Neuron (in vitro differentiated cells): ENCODE data around the gene CYS1.

Source experiments
- H2AFZ ChIP-seq: one replicate; pipeline ENCODE4 v1.6.1; 2013; ENCODE audit warnings: low read depth, mild to moderate bottlenecking, inconsistent platforms, low read length, moderate library complexity
- H3K27me3 ChIP-seq: one replicate; pipeline ENCODE4 v1.6.1; 2013; ENCODE audit warnings: low read length; ENCODE audit not compliant: insufficient read depth
- H3K36me3 ChIP-seq: one replicate; pipeline ENCODE4 v1.6.1; 2013; ENCODE audit warnings: low read length; ENCODE audit not compliant: insufficient read depth
- H3K4me1 ChIP-seq: one replicate; pipeline ENCODE4 v1.6.1; 2013; ENCODE audit warnings: low read length; ENCODE audit not compliant: insufficient read depth
- H3K4me3 ChIP-seq: 2 replicates; pipeline ENCODE4 v1.5.1; 2013; ENCODE audit warnings: mild to moderate bottlenecking, low read length, moderate library complexity
- H3K9me3 ChIP-seq: one replicate; pipeline ENCODE4 v1.6.1; 2013; ENCODE audit warnings: low read length

The CYS1 gene

DNA sequence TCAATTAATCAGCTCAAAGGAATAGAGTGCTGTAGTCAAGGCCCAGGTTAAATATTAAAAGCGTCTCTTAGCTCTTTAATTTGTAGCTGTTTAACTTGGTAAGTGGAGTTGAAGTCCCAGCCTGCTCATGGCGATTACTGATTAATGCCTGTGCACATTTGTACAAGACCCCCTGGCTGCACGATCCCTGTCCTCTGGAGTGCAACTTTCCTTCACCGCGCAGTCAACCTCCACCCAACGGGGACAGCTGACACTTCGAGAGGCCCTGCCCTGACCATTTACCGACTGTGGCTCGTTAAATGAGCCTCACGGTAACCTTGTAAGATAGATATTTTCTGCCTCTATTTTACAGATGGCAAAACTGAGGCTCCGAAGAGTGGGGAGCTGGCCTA, 5.5 kb upstream of the CYS1 start:
- no peak overlapping the region for H2AFZ ChIP-seq
- no peaks in the 10 kb centered on the region for H3K4me1 ChIP-seq
- no peaks in the 10 kb centered on the region for H3K9me3 ChIP-seq
- no peak overlapping the region for H3K4me3 ChIP-seq
- H3K27me3 ChIP-seq, result peaks cover 30% of the 10 kb centered on the region
- no peaks in the 10 kb centered on the region for H3K36me3 ChIP-seq

DNA sequence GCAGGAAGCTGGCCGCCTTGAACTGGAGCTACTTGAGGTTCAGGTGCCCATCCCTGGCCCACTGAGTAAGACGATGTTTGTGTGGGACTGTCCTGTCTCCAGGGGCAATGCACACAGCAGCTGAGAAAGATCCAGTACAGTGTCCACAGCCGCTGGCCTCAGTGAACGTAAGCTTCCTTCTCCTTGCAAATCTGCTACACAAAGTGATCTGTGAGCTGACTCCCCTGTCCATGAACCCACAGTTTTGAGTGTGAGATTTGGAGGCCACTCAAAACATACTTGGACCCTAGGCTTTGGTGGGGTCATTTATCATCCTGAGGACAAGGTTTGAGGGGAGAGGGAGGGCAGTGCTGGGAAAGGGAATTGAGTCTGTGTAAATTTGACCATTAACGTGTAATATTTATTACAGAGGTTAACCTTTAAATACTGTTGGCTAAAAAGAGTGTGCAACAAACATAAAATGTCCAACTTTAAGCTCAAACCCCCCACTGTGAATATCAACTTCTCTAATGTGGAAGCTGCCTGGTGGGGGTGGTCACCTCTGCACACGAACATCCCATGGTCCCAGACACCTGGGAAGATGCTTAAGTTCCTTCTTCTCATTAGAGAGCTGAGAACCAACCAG, 4.9 kb upstream of the CYS1 start:
- Histone ChIP-seq H2AFZ (no peak overlapping the region), H3K4me3 (no peak overlapping the region), H3K36me3 (no peaks in the 10 kb centered on the region), H3K4me1 (no peaks in the 10 kb centered on the region), H3K27me3 (peaks cover 34% of the 10 kb centered on the region), H3K9me3 (no peaks in the 10 kb centered on the region)

DNA sequence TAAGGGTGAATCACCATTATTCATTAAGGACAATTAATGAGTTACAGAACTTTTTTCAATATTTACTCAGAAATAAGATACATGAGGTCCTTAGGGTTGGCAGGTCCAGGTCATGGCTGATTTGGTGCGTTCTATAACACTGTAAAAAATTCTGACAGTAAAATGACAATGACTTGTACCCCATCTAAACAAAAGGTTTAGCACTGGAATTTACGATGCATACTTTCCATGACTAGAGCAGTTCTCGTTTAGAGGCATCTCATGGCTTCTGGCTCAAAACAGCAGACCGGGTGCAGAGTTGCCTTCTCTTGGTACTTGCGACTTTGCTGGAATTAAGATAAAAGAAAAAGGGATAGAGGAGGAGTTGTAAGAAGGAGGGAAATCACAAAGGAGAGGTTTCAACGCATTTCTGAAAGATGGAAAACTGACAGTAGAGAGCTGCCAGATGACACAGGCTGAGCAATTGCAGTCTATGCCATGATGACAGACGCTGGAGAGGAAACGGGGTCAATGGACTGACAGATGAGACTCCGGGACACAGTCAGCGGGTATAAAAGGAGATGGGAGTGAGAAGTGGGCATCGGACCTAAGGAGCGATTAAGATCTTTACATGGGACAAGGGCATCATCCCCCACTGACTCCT, 4.1 kb upstream of the CYS1 start:
- Histone ChIP-seq H3K27me3 (peaks cover 35% of the 10 kb centered on the region), H3K4me3 (no peak overlapping the region), H3K9me3 (no peaks in the 10 kb centered on the region), H2AFZ (no peak overlapping the region), H3K36me3 (no peaks in the 10 kb centered on the region), H3K4me1 (peaks cover 2% of the 10 kb centered on the region)

DNA sequence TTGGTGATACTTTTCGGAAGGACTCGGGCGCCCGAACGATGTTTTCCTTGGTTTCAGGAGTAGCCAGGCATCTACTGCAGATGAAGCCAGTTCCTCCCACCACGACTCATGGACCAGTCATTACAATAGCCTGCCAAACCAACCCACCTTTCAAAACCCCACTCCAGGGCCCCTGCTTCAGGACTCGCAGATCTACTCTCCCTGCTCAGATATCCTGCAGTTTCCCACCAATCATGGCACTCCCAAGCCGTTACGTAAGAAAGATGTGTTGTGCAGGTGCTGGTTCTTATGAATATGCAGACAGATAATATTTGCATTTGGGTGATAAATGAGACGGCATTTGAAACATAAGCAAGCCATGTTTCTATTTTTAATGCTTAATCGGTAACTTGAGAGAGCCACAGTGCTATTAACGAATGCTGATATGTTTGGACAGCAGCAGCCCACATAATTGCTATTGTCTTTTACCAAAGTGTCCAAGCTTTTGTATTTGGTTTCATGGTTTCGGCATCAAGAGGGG, 3.5 kb upstream of the CYS1 start:
- no peak overlapping the region for H3K4me3 ChIP-seq
- no peak overlapping the region for H2AFZ ChIP-seq
- peaks cover 40% of the 10 kb centered on the region for H3K27me3 ChIP-seq

DNA sequence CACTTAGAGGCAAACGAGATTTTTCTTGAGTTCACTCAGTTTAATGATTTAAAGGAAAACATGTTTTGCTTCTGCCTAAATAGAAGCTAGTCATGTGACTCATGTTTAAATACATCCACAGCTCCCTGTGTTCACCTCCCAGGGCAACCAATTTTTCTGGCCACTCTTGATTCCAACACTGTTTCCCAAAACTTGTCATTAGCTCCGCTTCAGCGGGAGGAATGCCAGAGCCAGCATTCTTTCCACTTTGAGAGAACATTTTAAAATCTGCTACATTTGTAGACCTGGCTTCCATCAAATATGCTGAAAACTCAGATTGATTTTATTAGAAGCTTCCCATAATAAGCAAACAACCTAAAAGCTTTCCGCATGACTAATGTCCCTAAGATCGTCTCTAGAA, 2.8 kb upstream of the CYS1 start:
- no peaks in the 10 kb centered on the region for H3K36me3 ChIP-seq
- H3K4me3 ChIP-seq, result no peak overlapping the region
- no peaks in the 10 kb centered on the region for H3K9me3 ChIP-seq
- peaks cover 6% of the 10 kb centered on the region for H3K4me1 ChIP-seq
- H2AFZ ChIP-seq, result no peak overlapping the region
- peaks cover 47% of the 10 kb centered on the region for H3K27me3 ChIP-seq

More for the DNA sequence above, 3.5 kb upstream of the CYS1 start:
- peaks cover 6% of the 10 kb centered on the region for H3K4me1 ChIP-seq
- H3K9me3 ChIP-seq, result no peaks in the 10 kb centered on the region
- no peaks in the 10 kb centered on the region for H3K36me3 ChIP-seq

DNA sequence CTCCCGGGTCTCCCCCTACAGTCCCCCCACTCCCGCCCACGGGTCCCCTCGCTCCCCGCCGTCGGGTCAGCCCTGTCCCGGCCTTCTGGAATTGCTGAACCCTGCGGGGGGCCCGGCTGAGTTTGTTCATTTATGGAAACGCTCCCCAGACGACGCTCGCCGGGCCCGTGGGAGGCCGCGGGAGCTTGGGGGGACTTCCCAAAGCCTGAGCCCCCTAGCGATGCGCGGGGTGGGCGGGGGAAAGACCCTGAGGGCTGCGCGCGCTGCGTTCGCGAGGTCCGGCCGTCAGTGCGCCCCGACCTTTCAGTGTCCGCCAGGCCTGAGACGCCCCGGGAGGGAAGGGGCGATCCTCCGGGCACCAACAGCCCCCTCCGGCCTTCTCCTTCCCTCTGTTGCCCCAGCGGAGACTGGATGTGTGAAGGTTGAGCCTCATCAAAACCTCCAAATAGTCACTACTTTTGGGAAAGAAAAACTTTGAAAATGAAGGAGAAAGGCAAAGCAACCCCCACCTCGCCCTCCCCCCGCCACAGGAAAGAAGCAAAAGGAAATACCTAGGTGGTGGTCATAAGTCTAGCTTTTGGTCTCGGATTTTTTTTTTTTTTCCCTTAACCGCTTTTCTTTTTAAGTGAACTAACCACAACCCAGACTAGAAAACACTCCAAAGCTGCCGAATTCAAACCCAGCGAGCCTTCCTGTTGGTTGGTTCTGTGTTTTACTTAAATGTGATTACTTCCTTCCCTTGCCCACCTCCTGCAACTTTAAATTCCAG, 509 bp upstream of the CYS1 start:
- Histone ChIP-seq H3K4me3 (no peak overlapping the region), H2AFZ (peak overlapping the region; percentile 29), H3K27me3 (peaks cover 60% of the 10 kb centered on the region), H3K4me1 (peaks cover 6% of the 10 kb centered on the region), H3K36me3 (no peaks in the 10 kb centered on the region), H3K9me3 (peaks cover 3% of the 10 kb centered on the region)

DNA sequence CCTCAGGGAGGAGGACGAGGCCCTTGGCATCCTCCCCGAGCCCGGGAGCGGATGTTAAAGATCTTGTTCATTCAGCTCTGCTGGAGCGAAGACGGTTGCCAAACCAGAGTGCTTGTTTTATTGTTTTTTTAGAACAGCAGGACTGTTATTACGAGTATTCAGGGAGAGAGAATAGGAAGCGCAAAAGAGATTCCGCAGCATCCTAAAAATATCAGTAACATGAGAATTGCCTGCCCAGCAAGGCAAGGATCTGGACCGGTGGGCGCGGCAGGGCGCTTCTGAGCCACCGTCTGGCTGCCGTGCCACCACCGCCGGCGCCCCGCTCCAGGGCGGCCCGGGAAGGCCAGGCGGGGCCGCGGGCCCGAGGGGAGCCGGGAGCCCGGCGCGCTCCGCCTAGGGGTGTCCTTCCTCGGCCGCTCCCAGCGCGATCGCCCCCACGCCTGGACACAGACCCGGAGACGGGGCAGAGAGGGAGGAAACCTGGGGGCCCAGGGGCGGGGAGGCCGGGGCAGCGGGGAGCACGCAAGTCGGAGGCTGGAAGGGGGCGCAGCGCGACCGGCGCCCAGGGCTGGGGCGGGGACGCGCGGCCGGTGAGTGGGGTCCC, 843 bp downstream of the CYS1 start:
- H3K4me3 ChIP-seq, result peak overlapping the region; percentile 25
- peak overlapping the region; percentile 49 for H2AFZ ChIP-seq
- H3K4me1 ChIP-seq, result peaks cover 6% of the 10 kb centered on the region
- peaks cover 64% of the 10 kb centered on the region for H3K27me3 ChIP-seq
- no peaks in the 10 kb centered on the region for H3K36me3 ChIP-seq
- peaks cover 3% of the 10 kb centered on the region for H3K9me3 ChIP-seq

DNA sequence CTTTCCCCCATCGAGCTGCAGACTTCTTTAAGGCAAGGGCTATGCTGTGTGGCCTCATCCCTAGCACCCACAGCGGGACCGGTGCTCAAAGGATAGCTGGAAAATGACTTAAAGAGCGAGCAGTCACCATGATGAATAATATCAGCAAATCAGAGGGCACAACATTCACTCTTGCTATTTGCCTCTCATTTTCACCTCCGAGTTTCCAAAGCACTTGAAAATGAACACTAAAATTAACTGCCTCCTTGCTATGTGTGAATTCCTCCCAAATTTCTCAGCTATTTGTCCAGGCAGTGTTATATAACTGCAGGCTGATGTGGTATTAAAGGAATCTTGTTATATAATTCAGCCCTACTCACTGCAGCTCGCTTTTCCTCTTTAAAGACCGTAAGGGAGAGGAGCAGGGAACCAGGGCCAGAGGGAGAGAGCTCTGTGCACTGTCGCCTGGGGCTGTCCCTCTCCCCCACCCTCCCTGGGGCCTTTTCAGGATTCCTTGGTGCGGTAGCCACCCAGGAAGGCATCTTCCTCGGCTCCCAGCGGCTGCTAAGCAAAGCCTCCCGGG, 1.4 kb downstream of the CYS1 start:
- H3K4me3 ChIP-seq, result no peak overlapping the region
- H3K27me3 ChIP-seq, result peaks cover 67% of the 10 kb centered on the region
- peaks cover 6% of the 10 kb centered on the region for H3K4me1 ChIP-seq
- H3K36me3 ChIP-seq, result no peaks in the 10 kb centered on the region
- H2AFZ ChIP-seq, result peak overlapping the region; percentile 49
- H3K9me3 ChIP-seq, result peaks cover 3% of the 10 kb centered on the region

DNA sequence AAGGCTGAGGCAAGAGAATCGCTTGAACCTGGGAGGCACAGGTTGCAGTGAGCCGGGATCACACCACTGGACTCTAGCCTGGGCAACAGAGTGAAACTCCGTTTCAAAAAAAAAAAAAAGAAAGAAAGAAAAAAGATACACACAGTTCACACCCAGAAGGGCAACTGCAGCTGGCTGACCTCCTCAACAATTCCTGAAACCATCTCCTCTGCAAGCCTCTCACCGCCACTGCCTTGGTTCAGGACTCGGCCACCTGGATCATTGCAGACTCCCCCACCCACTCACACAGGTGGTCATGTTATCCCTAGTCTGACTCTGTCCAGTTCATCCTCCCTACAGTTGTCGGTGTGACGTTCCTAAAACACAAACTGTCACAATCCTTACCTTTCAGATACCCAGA, 2.2 kb downstream of the CYS1 start:
- H3K9me3 ChIP-seq, result peaks cover 3% of the 10 kb centered on the region
- H3K27me3 ChIP-seq, result peaks cover 66% of the 10 kb centered on the region
- peaks cover 6% of the 10 kb centered on the region for H3K4me1 ChIP-seq
- no peak overlapping the region for H3K4me3 ChIP-seq
- H3K36me3 ChIP-seq, result no peaks in the 10 kb centered on the region
- H2AFZ ChIP-seq, result no peak overlapping the region

DNA sequence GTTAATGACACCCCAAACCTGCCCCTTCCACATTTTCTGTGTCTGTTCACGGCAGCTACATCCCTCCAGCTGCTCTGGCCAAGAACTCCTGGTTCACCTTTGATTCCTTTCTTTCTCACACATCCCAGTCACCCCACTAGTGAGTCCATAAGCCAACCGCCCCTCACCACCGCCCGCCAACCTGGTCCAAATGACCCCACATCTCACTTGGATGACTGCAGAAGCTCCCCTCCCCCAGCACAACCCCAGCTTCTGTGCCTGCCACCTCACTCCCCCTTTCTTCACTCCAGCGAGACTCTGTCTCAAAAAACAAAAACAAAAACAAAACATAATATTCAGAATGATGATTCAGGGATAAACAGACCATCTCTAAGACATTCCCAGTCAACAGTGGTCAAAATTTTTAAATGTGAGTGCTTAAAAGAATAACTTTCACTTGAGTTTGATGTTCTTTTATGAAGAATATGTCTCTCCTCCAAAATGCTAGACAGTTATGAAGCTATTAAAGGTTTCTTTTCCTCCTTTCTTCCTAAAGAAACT, 3.2 kb downstream of the CYS1 start:
- Histone ChIP-seq H2AFZ (no peak overlapping the region), H3K27me3 (peaks cover 63% of the 10 kb centered on the region), H3K36me3 (no peaks in the 10 kb centered on the region), H3K4me1 (peaks cover 6% of the 10 kb centered on the region), H3K4me3 (no peak overlapping the region), H3K9me3 (peaks cover 3% of the 10 kb centered on the region)

DNA sequence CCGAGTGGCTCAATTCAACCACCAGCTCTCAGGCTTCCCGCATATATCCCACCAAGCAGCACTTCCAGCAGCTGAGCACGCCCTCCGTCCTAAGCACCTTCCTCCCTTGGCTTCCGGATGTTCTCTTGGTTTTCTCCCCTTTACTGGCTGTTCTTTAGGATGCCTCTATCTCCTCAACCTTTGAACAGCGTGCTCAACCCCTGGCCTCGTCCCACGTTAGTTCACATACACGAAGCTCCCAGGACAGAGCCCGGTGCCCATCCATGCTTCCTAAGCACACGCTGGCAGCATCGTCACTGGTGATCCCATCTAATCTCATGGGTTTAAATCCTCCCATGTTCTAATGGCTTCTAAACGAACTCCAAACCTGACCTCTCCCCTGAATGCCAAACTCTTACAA, 3.7 kb downstream of the CYS1 start:
- H3K36me3 ChIP-seq, result no peaks in the 10 kb centered on the region
- H3K4me1 ChIP-seq, result peaks cover 6% of the 10 kb centered on the region
- no peak overlapping the region for H2AFZ ChIP-seq
- H3K9me3 ChIP-seq, result peaks cover 3% of the 10 kb centered on the region
- peaks cover 63% of the 10 kb centered on the region for H3K27me3 ChIP-seq
- H3K4me3 ChIP-seq, result no peak overlapping the region

DNA sequence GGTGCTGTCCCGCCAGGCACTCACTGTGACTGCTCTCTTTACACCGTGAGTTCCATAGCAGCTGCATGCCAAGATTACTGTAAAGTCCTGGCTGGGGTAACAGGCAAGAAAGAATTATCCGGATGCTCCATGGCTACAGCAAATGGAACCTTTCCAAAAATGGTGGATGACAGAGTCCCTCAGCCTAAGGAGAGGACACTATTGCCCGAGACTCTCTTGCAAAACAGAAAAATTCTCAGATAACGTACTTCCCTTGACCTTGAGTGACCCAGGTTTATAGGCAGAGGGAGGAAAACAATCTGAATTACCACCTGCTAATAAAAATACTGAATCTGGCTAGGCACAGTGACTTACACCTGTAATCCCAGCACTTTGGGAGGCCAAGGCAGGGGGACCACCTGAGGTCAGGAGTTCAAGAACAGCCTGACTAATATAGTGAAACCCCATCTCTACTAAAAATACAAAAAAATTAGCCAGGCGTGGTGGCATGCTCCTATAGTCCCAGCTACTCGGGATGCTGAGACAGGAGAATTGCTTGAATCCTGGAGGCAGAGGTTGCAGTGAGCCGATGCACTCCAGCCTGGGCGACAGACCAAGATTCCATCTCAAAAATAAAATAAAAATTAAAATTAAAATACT, 4.5 kb downstream of the CYS1 start:
- H3K36me3 ChIP-seq, result no peaks in the 10 kb centered on the region
- H3K27me3 ChIP-seq, result peaks cover 55% of the 10 kb centered on the region
- peaks cover 6% of the 10 kb centered on the region for H3K4me1 ChIP-seq
- H2AFZ ChIP-seq, result no peak overlapping the region
- H3K9me3 ChIP-seq, result peaks cover 3% of the 10 kb centered on the region
- no peak overlapping the region for H3K4me3 ChIP-seq
